HG02571 (cell line): ENCODE results near the gene ASB15.
"Not testable (repeated sequence)": the region's sequence is repeated elsewhere in the genome, so short reads cannot be mapped to it uniquely, and the experiment has no call there.

Experiments used
- ATAC-seq: cut with Tn5 transposase; IDR thresholded peaks from one replicate; pipeline ENCODE4 v1.9.1; 2021; ENCODE audit warnings: mild to moderate bottlenecking, moderate library complexity; ENCODE audit not compliant: unreplicated experiment

The ASB15 gene

DNA sequence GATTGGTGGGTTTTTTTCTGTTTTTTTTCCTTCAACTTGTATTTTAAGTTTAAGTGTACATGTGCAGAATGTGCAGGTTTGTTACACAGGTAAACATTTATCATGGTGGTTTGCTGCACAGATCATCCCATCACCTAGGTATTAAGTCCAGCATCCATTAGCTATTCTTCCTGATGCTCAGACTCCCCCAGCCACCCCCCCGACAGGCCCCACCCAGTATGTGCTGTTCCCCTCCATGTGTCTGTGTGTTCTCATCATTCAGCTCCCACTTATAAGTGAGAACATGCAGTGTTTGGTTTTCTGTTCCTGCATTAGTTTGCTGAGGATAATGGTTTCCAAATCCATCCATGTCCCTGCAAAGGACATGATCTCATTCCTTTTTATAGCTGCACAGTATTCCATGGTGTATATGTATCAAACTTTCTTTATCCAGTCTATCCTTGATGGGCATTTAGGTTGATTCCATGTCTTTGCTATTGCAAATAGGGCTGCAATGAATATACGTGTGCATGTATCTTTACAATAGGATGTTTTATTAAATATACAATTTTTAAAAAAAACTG is 32.5 kb downstream of the ASB15 start:
- not testable (repeated sequence) for ATAC-seq

GRCh38 chr7:123635551-123636359 is 34.1 kb downstream of the ASB15 start:
- no peak for ATAC-seq

GRCh38 chr7:123637203-123637602 is 35.6 kb downstream of the ASB15 start:
- ATAC-seq = no peak

- no peak for ATAC-seq
These were observed 36.3 kb downstream of the ASB15 start for GRCh38 chr7:123637878-123638277.

- no peak for ATAC-seq
These were observed 38.0 kb downstream of the ASB15 start for GRCh38 chr7:123639631-123640030.

DNA sequence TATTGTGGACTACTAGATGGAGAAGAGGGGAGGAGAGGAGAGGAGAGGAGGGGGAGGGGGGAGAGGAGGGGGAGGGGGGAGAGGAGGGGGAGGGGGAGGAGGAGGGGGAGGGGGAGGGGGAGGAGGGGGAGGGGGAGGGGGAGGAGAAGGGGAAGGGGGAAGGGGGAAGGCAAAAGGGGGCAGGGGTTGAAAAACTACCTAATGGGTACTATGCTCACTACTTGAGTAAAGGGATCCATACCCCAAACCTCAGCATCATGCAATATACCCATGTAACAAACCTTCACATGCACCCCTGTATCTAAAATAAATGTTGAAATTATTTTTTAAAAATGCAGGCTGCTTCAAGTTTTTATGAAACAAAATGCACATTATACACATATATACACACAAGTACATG is 39.0 kb downstream of the ASB15 start:
- no peak for ATAC-seq

DNA sequence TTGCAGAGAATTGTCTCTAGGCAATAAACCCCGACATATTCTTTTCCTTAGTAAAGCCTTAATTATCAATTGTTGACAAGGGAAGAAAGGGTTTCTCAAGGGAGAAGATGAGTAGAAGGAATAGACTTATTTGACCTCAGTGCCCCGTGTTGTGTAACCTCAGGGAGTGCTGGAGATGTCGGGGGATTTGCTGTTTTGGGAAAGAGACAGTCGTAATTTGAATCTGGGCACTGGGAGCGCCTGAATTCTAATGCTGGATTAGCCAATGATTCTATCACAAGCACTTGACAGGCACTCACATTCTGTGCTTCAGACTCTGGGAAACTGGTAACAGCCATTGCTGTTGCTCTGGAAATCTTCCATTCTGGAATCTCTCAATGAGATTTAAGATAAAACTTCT is 40.3 kb downstream of the ASB15 start:
- no peak for ATAC-seq

DNA sequence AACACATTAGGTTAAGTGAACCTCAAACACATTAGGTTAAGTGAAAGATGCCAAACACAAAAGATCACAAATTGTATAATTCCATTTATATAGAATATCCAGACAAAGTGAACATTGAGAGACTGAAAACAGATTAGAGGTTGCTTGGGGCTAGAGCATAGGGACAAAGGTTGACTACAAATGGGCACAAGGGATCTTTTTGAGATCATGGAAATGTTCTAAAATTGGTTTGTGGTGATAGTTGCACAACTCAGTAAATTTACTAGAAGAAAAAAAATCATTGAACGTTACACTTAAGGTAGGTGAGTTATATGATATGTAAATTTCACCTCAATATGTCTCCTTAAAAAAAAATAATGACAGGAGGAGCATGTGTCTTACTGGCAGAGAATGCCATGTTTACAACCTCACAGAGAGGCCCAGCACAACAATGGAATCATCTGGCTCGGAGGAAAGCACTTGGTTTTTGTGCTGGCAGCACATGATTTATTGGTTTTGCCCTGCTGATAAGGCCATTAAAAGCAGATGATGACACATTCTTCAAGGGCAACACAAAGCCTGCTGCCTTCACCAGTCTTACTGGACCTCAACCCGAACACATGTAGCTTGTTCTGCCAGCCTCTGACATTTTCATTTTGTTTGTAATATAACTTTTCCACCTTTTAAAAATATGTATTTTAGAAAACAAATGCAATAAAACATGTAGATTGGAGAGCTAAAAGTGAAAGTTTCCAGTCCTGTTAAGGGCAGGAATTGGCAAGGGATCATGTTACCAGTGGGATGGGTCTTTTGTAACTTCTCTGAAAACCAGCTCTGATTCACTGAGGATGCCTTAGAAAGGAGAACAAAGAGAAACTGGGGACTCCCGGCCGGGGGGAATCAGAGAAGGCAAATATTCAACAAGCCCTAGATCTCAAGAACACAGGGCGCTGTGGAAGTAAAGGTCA is 42.1 kb downstream of the ASB15 start:
- no peak for ATAC-seq

DNA sequence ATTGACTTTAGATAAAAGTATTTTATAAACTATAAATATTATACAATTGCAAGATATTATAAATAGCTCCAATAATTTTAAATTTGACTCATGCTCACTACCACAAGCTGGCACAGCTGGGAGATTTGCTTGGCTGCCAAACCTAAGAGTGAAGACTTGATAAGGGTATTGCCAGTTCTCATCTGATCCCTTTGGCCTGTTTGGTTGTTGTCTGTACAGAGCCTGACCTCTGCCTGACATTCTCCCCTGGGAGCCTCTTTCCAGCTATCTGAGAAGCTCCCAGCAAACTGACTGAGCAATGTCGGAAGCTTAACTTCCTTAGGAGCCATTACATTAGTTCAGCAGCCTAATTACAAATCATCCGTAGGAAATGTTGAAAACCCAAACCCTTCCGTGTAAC is 43.9 kb downstream of the ASB15 start:
- no peak for ATAC-seq

- ATAC-seq = no peak
These were observed 45.6 kb downstream of the ASB15 start for GRCh38 chr7:123647106-123647730.

DNA sequence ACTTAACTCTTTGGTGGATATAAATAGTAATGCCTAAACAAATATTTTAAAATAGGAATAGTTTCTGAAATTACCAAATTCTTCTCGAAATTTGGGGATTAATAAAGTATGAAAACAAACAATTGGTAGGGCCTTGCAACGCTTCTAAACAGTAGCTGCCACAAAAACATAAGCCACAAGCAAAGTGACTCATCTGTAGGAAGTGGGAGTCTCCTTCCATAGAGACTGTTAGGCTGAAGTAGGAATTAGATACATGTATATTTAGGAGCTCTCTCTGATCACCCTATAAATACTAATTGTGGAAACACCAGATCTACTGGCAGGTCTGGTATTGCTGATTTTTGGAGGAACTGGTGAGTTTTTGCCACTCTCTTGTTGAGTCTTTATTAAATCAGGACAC is 48.3 kb downstream of the ASB15 start:
- no peak for ATAC-seq

DNA sequence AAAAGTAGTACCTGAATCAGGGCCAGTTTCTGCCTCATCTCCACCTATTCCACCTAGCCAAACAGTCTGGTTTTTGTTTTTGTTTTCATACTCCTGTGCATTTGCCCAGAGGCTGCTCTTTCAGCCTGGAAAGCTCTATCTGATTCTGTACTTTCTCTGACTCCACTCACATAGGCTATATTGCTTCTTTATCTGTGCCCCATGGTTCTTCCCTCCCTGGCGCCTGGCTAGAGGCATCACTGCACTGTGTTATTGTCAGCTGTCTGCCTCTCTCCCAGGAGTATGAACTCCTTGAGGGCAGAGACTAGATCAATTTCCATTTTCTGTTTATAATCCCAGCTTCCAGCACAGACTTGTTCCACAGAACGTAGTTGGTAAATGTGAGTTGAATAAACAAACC is 49.0 kb downstream of the ASB15 start:
- ATAC-seq = no peak

DNA sequence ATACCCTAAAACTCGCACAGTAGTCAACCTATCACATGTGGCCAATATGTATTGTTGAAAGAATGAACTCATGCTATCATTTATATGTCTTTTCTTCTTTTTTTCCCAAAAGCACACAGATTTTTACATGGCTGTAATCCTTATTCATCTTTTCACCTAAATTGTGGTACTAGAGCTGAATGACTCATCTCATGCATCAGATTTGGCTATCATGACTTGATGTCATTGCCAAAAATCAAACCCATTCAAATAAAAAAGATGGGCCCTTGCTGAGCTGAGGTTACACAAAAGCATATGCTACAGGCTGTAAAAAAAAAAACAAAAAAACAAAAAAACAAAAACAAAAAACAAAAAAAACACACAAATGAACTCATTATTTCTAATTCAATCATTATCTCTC is 50.8 kb downstream of the ASB15 start:
- ATAC-seq = no peak

DNA sequence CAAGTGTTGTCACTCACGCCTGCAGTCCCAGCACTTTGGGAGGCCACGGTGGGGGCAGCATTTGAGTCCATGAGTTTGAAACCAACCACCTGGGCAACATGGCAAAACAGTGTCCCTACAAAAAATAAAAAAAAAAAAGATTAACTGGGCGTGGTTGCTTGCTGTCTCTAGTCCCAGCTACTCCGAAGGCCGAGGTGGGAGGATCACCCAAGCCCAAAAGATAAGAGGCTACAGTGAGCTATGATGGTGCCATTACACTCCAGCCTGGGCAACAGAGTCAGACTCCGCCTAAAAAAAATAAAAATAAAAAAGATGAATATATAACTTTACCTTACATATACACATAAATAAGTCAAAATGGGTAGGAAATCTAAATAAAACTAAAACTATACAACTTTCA is 51.5 kb downstream of the ASB15 start:
- no peak for ATAC-seq

DNA sequence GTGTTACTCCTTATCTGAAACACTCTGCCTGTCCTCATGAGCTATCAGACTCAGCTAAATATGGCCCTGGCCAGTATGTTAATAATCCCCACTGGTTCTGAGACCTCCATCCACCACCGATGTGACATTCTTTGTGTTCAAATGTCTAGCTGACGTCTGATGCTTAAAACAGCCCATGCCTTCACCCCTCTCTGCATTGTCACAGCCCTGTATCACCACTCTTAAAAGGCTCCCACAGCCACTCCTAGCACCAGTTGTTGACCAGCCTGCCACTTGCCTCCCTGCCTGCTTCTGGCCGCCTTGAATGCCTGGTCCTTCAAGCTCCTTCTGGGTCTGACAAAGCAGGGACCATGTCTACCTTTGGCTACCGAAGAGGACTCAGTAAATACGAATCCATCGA is 54.0 kb downstream of the ASB15 start, which contains the start of gene LMOD2:
LMOD2 (plus strand) TSS at position 253 of the 400 bp plus-strand sequence; CDS start at position 351, 98 bp downstream.
- no peak for ATAC-seq

DNA sequence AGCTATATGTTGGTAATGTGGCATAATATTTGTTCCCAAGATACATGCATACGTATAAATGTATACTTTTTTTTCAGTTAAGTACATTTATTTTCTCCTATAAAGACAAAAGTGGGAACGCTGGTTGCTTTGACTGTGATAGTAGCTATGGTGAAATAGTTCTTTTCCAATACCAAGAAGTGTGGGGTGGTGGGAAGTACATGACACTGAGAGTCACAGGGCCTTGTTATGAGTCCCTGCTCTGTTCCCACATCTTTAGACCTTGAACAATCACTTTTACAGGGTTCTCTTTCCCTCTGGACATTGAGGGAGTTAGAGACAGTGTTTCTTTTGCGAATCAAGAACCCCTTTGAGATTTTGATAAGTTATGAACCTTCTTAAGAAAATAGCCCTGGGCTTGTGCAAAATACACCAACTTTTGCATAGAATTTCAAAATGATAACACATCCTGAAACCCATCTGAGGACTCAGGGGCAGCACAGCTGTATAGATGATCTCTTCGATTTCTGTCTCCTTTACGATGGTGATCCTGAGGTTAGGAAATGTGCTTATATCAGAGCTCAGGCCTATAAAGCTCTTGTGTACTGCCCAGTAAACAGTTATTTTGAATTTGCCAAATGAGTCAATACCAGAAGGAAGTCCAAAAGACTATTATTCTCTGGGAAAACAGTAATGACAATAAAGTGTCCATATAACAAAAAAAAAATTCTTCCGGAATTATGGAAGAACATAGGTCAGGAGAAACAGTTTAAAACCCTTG is 55.1 kb downstream of the ASB15 start:
- no peak for ATAC-seq

- no peak for ATAC-seq
These were observed 55.7 kb downstream of the ASB15 start for GRCh38 chr7:123657304-123657685.

DNA sequence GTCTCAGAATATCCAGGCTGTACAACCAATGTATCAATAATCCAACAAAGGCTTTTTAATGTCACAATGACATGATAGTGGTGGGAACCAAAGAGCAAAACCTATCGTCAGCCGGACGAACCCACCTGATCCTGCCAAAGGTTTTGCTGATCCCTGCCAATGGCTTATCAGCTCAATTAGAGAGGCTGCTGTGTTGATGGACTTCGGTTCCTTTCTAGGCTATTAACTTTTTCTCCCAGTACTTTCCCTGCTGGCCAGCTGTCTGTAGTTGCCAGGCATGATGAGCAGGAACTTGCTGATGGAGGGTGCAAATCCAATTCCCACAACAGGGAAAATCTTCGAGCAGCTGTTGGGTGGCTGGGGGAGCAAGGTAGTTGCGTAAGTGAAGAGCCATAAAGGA is 56.4 kb downstream of the ASB15 start:
- ATAC-seq = no peak

DNA sequence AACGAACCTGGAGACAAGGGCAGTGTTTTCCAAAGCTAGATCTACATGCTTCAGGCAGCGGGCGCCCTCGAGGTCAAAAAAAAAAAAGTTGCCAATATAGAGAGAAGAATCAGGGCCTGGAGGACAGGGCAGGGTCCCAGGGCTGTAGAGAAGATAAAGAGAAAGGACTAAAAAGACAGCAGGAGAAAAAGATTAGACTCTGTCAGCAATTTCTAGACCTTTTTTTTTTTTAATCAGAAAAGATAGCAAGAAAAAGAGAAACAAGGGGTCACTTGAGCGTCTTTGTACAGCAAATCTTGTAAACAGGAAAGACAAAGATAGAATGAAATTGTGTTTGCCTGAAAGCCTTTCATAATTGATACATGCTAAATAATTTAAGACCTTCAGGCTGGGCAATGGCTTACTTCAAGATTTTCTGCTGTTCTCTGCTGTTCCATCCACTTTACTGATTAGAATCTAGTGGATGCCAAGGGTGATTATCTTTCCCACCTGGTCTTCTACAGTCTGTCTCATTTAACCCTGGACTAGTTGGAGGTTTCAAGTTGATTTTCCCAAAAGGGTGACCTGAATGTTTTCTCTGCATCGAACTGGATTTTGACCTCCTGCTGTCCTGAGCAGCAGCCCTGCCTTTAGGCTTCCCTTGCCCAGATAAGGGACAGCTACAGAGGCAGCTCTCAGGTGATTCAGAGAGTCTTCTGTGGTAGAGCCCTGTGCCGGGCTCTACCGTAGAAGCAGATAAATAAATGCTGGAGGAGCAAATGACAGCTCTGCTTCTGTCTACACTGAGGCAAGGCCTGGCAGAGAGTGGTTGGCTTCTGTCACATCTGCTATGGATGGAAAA is 59.1 kb downstream of the ASB15 start:
- no peak for ATAC-seq
